HCT116 (cell line): Measurements from ENCODE around the gene FNIP2. TPM values are rescaled to one million over a fixed set of nuclear protein-coding genes. Genes with fewer than 3 reads are reported as not detected.

ENCODE experiments used
- ATAC-seq: fragments of 200-7000 bp; cut with Tn5 transposase; 2 replicates; pipeline ENCODE4 v1.9.1; 2020; ENCODE audit warnings: mild to moderate bottlenecking, moderate library complexity
- BruUV-seq: library from RNA; stranded (reverse); fragments of 400-500 nt; replicated peaks from 2 replicates; lab custom pipeline; 2021; lab: Mats Ljungman, UMichigan
- CTCF ChIA-PET: fragments of 300-600 bp; sonication (Branson Sonifier 250); formaldehyde crosslinking; loops from one replicate; lab custom pipeline; 2021; ENCODE audit warnings: antibody characterized with exemption; lab: Charles Lee
- POLR2A ChIA-PET: fragments of 300-600, 350-600 bp; sonication (Branson Sonifier 250); formaldehyde crosslinking; loops from one replicate; lab custom pipeline; 2021; ENCODE audit warnings: antibody characterized with exemption; lab: Charles Lee
- RAD21 ChIA-PET, 2 experiments: fragments of 300-600 bp; sonication (Branson Sonifier 250); formaldehyde crosslinking; loops; one replicate each; lab custom pipeline; 2023; ENCODE audit warnings: low total read pairs in 2 of 2; ENCODE audit not compliant: uncharacterized antibody in 2 of 2, unreplicated experiment in 2 of 2, low non-redundant PET in 1 of 2; lab: Charles Lee
- DNase-seq: peaks from one replicate; pipeline ENCODE4 v3.0.0-alpha.2; 2010; ENCODE audit warnings: low read depth, low spot score
- H2AFZ ChIP-seq: fragments of 200-600 bp; shearing (Covaris generic), sonication (generic); 2 replicates; pipeline ENCODE4 v1.6.1; 2017; ENCODE audit warnings: low read depth, mixed run types, mixed read lengths, antibody characterized with exemption, low read length; ENCODE audit not compliant: poor library complexity, severe bottlenecking
- H3K27ac ChIP-seq: 2 replicates; pipeline ENCODE4 v1.5.1; 2012; ENCODE audit warnings: low read depth, low read length
- H3K27me3 ChIP-seq: fragments of 200-600 bp; sonication (generic); 2 replicates; pipeline ENCODE4 v1.6.1; 2016; ENCODE audit warnings: mixed run types, low read length, mixed read lengths; ENCODE audit not compliant: insufficient read depth
- H3K36me3 ChIP-seq, 2 experiments: fragments of 200-500 bp in 1 of 2; fragments of 200-600 bp in 1 of 2; sonication (Bioruptor generic) in 1 of 2; sonication (generic) in 1 of 2; 2 replicates each; pipeline versions ENCODE4 v1.5.1 to v1.6.1; 2014 to 2016; ENCODE audit warnings: low read length in 2 of 2, inconsistent platforms in 1 of 2, mixed read lengths in 1 of 2, mixed run types in 1 of 2; ENCODE audit not compliant: insufficient read depth in 2 of 2, control insufficient read depth in 1 of 2
- H3K4me1 ChIP-seq, 2 experiments: fragments of 200-600 bp in 1 of 2; sonication (generic) in 1 of 2; 2 replicates each; pipeline versions ENCODE4 v1.5.1 to v1.6.1; 2012 to 2017; ENCODE audit warnings: low read length in 2 of 2, inconsistent platforms in 1 of 2, mild to moderate bottlenecking in 1 of 2, mixed read lengths in 1 of 2, mixed run types in 1 of 2, moderate library complexity in 1 of 2; ENCODE audit not compliant: insufficient read depth in 2 of 2, control insufficient read depth in 1 of 2
- H3K4me2 ChIP-seq: fragments of 200-600 bp; sonication (generic); 2 replicates; pipeline ENCODE4 v1.6.1; 2017; ENCODE audit warnings: mixed run types, low read length, mixed read lengths
- H3K4me3 ChIP-seq, 2 experiments: fragments of 200-600 bp in 1 of 2; sonication (generic) in 1 of 2; replicated peaks in 1 of 2; 2 replicates each; pipeline ENCODE4 v1.5.1; 2011 to 2016; ENCODE audit warnings: low read length in 2 of 2, control low read depth in 1 of 2, low read depth in 1 of 2, mild to moderate bottlenecking in 1 of 2, mixed read lengths in 1 of 2, mixed run types in 1 of 2
- H3K79me2 ChIP-seq: fragments of 200-600 bp; sonication (generic); 2 replicates; pipeline ENCODE4 v1.6.1; 2017; ENCODE audit warnings: mild to moderate bottlenecking, mixed run types, low read length, moderate library complexity, mixed read lengths; ENCODE audit not compliant: insufficient read depth
- H3K9ac ChIP-seq: fragments of 200-600 bp; sonication (generic); 2 replicates; pipeline ENCODE4 v1.6.1; 2016; ENCODE audit warnings: low read length, mixed read lengths
- H3K9me2 ChIP-seq: fragments of 200-600 bp; sonication (generic), shearing (Covaris generic); 2 replicates; pipeline ENCODE4 v1.6.1; 2017; ENCODE audit warnings: mixed run types, mild to moderate bottlenecking, moderate library complexity; ENCODE audit not compliant: insufficient read depth
- H3K9me3 ChIP-seq, 2 experiments: fragments of 200-500 bp in 1 of 2; fragments of 200-600 bp in 1 of 2; sonication (Bioruptor generic) in 1 of 2; sonication (generic) in 1 of 2; 2 replicates each; pipeline ENCODE4 v1.6.1; 2014 to 2017; ENCODE audit warnings: low read length in 2 of 2, mixed read lengths in 2 of 2, inconsistent platforms in 1 of 2, low read depth in 1 of 2, mild to moderate bottlenecking in 1 of 2, mixed run types in 1 of 2, moderate library complexity in 1 of 2; ENCODE audit not compliant: control insufficient read depth in 1 of 2, insufficient read depth in 1 of 2
- H4K20me1 ChIP-seq: fragments of 200-600 bp; sonication (generic), shearing (Covaris generic); 2 replicates; pipeline ENCODE4 v1.6.1; 2017; ENCODE audit warnings: mixed run types, mild to moderate bottlenecking, moderate library complexity; ENCODE audit not compliant: insufficient read depth
- CBX3 ChIP-seq: IDR thresholded peaks from 2 replicates; pipeline ENCODE4 v1.6.1; 2012; ENCODE audit warnings: low read depth
- CEBPB ChIP-seq: IDR thresholded peaks from 2 replicates; pipeline ENCODE4 v1.6.1; 2012; ENCODE audit warnings: low read depth
- CTCF ChIP-seq, 3 experiments: fragments of 200-600 bp in 1 of 3; sonication (generic) in 1 of 3; IDR thresholded peaks in 2 of 3; conservative IDR thresholded peaks in 1 of 3; 2 replicates each; pipeline ENCODE4 v1.5.1; 2012 to 2017; ENCODE audit warnings: low read depth in 2 of 3, low read length in 2 of 3, antibody characterized with exemption in 1 of 3, borderline replicate concordance in 1 of 3, control low read depth in 1 of 3, mild to moderate bottlenecking in 1 of 3, mixed read lengths in 1 of 3, mixed run types in 1 of 3, moderate library complexity in 1 of 3; ENCODE audit not compliant: insufficient read depth in 1 of 3
- ELF1 ChIP-seq: IDR thresholded peaks from 2 replicates; pipeline ENCODE4 v1.6.1; 2012; ENCODE audit warnings: low read depth, borderline replicate concordance
- EZH2 ChIP-seq: fragments of 200-600 bp; sonication (generic); IDR thresholded peaks from 2 replicates; pipeline ENCODE4 v1.6.1; 2017; ENCODE audit warnings: antibody characterized with exemption, mixed run types
- EZH2phosphoT487 ChIP-seq: fragments of 200-600 bp; IDR thresholded peaks from 2 replicates; pipeline ENCODE4 v1.6.1; 2018; ENCODE audit warnings: antibody characterized with exemption, borderline replicate concordance
- FOSL1 ChIP-seq: IDR thresholded peaks from 2 replicates; pipeline ENCODE4 v1.6.1; 2012; ENCODE audit warnings: low read depth
- JUND ChIP-seq: IDR thresholded peaks from 2 replicates; pipeline ENCODE4 v1.6.1; 2012
- POLR2A ChIP-seq: IDR thresholded peaks from 2 replicates; pipeline ENCODE4 v1.7.0; 2011; ENCODE audit warnings: borderline replicate concordance; ENCODE audit not compliant: insufficient read depth, insufficient read length; ENCODE audit errors: extremely low read depth
- POLR2AphosphoS5 ChIP-seq: IDR thresholded peaks from 2 replicates; pipeline ENCODE4 v1.6.1; 2011; ENCODE audit warnings: mild to moderate bottlenecking, low read depth, low read length, moderate library complexity
- RAD21 ChIP-seq: IDR thresholded peaks from 2 replicates; pipeline ENCODE4 v1.6.1; 2012; ENCODE audit warnings: low read depth, mild to moderate bottlenecking
- SIN3A ChIP-seq: IDR thresholded peaks from 2 replicates; pipeline ENCODE4 v1.6.1; 2012; ENCODE audit warnings: low read depth
- SP1 ChIP-seq: IDR thresholded peaks from 2 replicates; pipeline ENCODE4 v1.6.1; 2012; ENCODE audit warnings: low read depth
- SRF ChIP-seq: IDR thresholded peaks from 2 replicates; pipeline ENCODE4 v1.6.1; 2012; ENCODE audit warnings: low read depth
- TCF7L2 ChIP-seq: IDR thresholded peaks from 2 replicates; pipeline ENCODE4 v1.7.0; 2011; ENCODE audit warnings: borderline replicate concordance, inconsistent platforms; ENCODE audit not compliant: insufficient read depth, insufficient read length; ENCODE audit errors: extremely low read depth
- YY1 ChIP-seq: IDR thresholded peaks from 2 replicates; pipeline ENCODE4 v1.6.1; 2011; ENCODE audit warnings: low read length, low read depth, moderate library complexity, mild to moderate bottlenecking; ENCODE audit not compliant: insufficient replicate concordance; ENCODE audit errors: extremely low read depth
- ZBTB33 ChIP-seq: IDR thresholded peaks from 2 replicates; pipeline ENCODE4 v1.6.1; 2011; ENCODE audit warnings: mild to moderate bottlenecking, low read length, moderate library complexity; ENCODE audit not compliant: insufficient replicate concordance; ENCODE audit errors: extremely low read depth
- ZNF274 ChIP-seq: fragments of 200-500 bp; sonication (Bioruptor generic); IDR thresholded peaks from 2 replicates; pipeline ENCODE4 v1.6.1; 2014; ENCODE audit warnings: mild to moderate bottlenecking, low read depth, low read length, inconsistent platforms
- intact Hi-C: fragments of 100-400 bp; cut with micrococcal nuclease; formaldehyde crosslinking; loops from 2 replicates; pipeline ENCODE4 v1.10.0; 2022
- total RNA-seq: library from RNA; stranded (reverse); gene quantifications from one replicate; pipeline ENCODE4 v1.2.1, GENCODE V29; 2021; ENCODE audit not compliant: unreplicated experiment
- TF ChIP-seq, protein P1 (sequence below): IDR thresholded peaks from 2 replicates; pipeline ENCODE4 v1.6.1; 2012
- TF ChIP-seq, protein P2 (sequence below): IDR thresholded peaks from 2 replicates; pipeline ENCODE4 v1.6.1; 2012

Gene FNIP2
- total RNA-seq, 1 experiment from 2014 or later = 4.8 TPM

DNA sequence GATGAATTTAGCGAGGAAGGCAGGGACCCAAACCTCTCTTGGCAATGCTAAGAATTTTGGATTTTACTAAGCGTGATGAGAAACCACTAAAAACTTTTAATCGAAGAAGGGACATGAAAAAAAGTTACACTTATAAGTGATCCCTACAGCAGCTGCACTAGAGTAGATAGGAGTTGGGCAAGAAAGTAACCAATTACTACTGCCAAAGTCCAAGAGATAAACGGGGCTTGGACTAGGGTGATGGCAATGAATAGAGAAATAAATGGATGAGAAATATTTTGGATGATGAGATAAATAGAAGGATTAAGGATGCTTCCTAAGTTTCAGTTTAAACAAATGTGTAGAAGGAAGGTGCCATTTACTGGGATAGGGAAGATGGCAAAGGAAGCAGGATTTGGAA, 6.3 kb upstream of the FNIP2 start:
- intact Hi-C loops = no loop called here
- no peak for ATAC-seq
- H3K79me2 ChIP-seq = no peaks in the 10 kb centered on the region
- no peaks in the 10 kb centered on the region for H3K36me3 ChIP-seq
- RAD21 ChIA-PET = no interaction called here
- no peak overlapping the region for H3K4me3 ChIP-seq
- H2AFZ ChIP-seq = no peak overlapping the region
- DNase-seq = no peak
- POLR2A ChIA-PET = no interaction called here
- H3K4me2 ChIP-seq = no peak overlapping the region
- no peaks in the 10 kb centered on the region for H4K20me1 ChIP-seq
- BruUV-seq = no TSS peak
- no peak overlapping the region for H3K9ac ChIP-seq
- no peaks in the 10 kb centered on the region for H3K27me3 ChIP-seq
- CTCF ChIA-PET = no interaction called here
- H3K4me1 ChIP-seq = no peaks in the 10 kb centered on the region
- TF ChIP-seq EZH2 = no peak
- no peak for TF ChIP-seq ZBTB33
- no peak for TF ChIP-seq POLR2AphosphoS5
- TF ChIP-seq RAD21 = no peak
- TF ChIP-seq SRF = no peak
- TF ChIP-seq POLR2A = no peak
- TF ChIP-seq TCF7L2 = no peak
- no peak for TF ChIP-seq ZNF274
- TF ChIP-seq CTCF (IDR thresholded peaks at IDR 0.05 in 2 of 3, conservative IDR thresholded peaks at IDR 0.05 in 1 of 3; ENCODE audit: borderline replicate concordance in 1 of 3, insufficient read depth in 1 of 3, low read depth in 2 of 3, low read length in 2 of 3) = no peak
- no peak for TF ChIP-seq FOSL1
- TF ChIP-seq SIN3A = no peak
- no peak for TF ChIP-seq ELF1
- TF ChIP-seq YY1 = no peak
- TF ChIP-seq CEBPB = no peak
- no peak for TF ChIP-seq CBX3
- TF ChIP-seq, protein P1, sequence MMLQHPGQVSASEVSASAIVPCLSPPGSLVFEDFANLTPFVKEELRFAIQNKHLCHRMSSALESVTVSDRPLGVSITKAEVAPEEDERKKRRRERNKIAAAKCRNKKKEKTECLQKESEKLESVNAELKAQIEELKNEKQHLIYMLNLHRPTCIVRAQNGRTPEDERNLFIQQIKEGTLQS = no peak
- no peak for TF ChIP-seq JUND
- TF ChIP-seq, protein P2, sequence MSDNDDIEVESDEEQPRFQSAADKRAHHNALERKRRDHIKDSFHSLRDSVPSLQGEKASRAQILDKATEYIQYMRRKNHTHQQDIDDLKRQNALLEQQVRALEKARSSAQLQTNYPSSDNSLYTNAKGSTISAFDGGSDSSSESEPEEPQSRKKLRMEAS = no peak
- no peak for TF ChIP-seq EZH2phosphoT487
- no peak for TF ChIP-seq SP1
- no peaks in the 10 kb centered on the region for H3K9me2 ChIP-seq
- H3K27ac ChIP-seq = no peak overlapping the region
- no peaks in the 10 kb centered on the region for H3K9me3 ChIP-seq
